Hippocampal formation (tissue), 2 donors: ENCODE measurements around the gene TOM1.

Source experiments
- DNase-seq, 2 donors: peaks; one replicate each; lab custom pipeline; 2025; lab: John Stamatoyannopoulos, UW

TOM1 gene

DNA sequence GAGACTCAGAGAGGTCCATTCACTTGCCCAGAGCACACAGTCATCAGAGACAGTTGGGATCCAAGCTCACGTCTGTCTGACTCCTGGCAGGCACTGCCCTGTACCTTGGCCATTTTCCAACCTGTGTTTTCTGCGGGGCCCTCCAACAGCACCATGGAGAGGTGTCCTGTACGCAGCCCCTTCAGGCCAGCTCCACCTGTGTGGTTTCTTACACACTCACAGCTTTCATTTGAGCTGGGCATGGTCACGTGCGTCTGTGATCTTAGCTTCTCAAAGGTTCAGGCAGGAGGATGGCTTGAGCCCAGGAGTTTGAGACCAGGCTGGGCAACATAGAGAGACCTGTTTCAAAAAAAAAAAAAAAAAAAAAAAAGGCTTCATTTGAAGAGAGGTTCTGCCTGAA, 24.4 kb downstream of the TOM1 start:
- no peak for DNase-seq

DNA sequence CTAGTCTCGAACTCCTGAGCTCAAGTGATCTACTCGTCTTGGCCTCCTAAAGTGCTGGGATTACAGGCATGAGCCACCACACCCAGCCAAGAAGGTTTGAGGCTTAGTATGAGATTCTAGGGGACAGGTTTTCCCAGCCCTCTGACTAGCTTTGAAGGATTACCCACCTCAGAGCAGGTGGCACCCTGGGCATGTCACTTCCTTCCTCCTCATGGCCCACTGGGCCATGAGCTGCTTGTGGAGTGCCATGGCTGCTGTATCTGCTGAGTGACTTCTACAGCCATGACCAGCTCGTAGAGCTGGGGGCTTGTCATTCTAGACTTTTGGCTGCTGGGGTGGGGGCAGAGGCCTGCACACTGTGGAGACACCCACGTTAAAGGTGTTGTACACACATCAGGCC, 25.1 kb downstream of the TOM1 start:
- DNase-seq = no peak

- no peak for DNase-seq
Observed at GRCh38 chr22:35325209-35325608, 25.5 kb downstream of the TOM1 start.

GRCh38 chr22:35326854-35327562, 27.3 kb downstream of the TOM1 start:
- no peak for DNase-seq

- no peak for DNase-seq
Observed at GRCh38 chr22:35327690-35328471, 28.2 kb downstream of the TOM1 start.

GRCh38 chr22:35328472-35328885, 28.8 kb downstream of the TOM1 start:
- no peak for DNase-seq

GRCh38 chr22:35329114-35329847, 29.6 kb downstream of the TOM1 start:
- DNase-seq = no peak

DNA sequence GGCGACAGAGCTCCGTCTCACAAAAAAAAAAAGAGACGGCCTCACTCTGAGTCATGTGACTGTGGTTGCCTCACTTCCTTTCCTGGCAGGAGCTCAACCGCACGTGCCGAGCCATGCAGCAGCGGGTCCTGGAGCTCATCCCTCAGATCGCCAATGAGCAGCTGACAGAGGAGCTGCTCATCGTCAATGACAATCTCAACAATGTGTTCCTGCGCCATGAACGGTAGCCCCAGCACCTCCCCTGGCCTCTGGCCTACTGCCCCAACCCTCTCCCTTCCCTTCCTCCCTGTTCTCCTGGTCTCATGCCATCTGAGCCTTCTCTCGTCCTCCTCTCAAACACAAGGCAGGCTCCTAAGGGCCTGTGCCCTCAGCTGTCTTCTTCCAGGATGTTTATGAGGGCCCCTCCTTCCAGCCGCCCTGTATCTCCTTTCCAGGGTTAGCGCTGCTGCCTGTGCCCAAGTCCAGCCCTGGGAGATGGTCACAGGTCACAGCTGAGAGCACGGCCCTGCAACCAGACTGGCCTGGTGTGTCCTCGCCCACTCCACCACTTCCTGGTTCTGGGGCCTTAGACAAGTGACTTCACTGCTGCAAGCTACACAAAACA, 30.7 kb downstream of the TOM1 start:
- no peak for DNase-seq

DNA sequence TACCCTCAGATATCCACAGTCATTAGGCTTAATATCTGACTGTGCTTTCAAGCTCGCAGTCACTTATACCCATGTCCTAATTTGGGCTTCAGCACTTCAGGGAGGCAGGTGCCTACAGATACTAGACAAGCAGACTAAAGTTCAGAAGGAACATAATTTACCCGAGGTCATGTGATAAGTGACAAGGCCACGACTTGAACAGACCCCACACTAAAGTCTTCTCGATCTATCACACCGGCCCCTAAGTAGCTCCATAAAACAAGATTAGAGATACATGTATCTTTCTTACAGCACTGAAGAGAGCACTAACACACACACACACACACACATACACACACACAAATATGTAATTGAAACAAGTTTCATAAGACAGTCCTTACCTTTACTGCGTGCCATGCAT, 32.6 kb downstream of the TOM1 start:
- DNase-seq = no peak

DNA sequence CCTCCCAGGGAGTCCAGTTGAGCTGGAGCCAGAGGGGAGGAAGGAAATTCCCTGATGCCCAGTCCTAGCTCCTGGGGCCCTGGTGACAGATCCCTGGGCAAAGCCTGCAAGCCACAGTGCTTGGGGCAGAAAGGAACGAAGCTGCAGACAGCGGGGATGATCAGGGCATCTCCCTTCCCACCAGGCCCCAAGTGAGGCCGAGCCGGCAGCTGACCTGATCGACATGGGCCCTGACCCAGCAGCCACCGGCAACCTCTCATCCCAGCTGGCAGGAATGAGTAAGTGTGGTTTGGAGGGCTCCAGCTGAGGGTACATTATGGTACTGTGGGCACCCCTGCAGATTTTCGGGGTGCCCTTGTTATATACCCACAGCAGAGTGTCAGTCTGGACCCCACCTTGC, 33.5 kb downstream of the TOM1 start:
- DNase-seq = no peak

DNA sequence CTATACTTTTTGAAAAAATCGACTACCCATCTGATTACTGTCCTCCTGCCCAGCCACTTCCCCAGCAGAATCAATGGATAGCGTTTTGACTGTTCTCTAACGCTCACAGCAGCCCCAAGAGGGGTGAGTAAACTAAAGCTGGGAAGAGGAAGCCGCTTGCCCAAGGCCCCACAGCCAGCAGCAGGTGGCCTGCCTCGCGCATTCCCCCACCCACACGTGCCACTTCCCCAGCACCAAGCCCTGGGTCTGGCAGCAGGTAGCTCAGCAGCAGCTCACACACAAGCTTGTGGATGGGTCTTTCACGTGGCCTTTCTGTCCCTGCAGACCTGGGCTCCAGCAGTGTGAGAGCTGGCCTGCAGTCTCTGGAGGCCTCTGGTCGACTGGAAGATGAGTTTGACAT, 34.3 kb downstream of the TOM1 start:
- no peak for DNase-seq

- no peak for DNase-seq
Observed at GRCh38 chr22:35335468-35335867, 35.8 kb downstream of the TOM1 start.

GRCh38 chr22:35335936-35336781, 36.5 kb downstream of the TOM1 start:
- DNase-seq = no peak

DNA sequence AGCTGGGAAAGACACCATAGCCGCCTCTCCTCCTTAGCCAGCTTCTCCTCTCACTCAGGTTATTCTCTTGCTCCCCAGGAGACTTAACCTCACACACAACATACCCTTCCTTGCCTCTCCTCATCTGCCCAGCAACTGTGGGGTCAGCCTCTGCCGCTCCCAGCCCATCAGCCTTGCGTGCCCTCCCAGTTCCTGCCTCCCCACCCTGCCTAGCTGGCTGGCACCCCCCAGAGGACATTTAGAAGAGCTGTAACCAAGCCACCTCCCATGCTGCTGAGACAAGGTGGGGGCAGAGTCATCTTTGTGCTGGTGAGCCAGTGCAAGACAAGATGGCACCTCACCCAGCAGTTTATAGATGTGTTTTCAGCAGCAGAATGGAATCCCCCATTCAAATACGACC, 38.2 kb downstream of the TOM1 start:
- no peak for DNase-seq

- DNase-seq = no peak
Observed at GRCh38 chr22:35341090-35341874, 41.6 kb downstream of the TOM1 start.

DNA sequence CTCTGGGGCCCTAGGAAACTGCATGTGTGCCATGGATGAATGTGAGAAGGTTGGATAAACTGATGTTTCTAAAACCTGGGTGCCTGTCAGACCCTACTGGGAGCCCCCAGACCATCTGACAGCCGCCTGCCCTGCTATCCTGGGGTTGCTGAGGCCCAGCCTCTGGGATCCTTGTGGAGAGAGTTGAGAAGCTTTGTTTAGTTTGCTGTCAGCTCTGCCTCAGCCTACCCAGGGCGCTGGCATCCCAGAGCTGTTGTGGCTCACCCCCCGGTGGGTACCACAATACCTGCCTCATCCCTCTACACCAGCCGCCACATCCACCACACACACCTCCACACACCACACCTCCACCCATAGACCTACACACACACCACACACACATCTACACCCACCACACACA, 42.7 kb downstream of the TOM1 start:
- DNase-seq = no peak

DNA sequence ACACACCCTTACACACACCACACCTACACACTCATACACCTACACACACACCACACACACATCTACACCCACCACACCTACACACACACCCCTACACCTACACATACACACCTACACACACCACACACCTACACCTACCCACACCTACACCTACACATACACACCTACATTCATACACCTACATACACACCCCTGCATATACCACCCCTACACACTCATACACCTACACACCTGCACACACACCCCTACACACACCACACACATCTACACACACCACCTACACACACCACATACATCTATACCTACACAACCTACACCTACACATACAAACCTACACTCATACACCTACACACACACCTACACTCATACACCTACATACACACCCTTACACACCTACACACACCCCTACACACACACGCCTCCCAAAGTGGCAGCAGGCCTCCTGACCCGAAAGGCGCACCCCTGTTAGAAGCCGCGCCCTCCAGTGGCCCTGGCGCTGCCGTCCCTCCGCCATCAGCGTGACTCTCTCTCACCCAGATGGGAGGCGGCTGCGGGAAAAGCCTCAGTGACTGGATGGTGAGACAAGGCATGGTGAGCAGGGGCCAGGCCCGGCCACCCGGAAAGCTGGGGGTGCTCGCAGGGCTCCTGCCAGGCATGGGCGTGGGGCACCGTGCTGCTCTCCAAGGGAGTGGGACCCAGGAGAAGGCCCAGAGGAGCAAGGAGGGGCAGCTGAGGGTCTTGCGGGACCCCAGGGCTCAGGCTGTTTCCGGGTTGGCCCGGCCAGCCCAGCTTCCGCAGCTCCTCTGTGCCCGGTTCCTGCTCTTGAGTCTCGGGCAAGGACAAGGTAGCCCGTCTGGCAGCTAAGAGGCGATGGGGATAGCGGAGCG, 44.2 kb downstream of the TOM1 start:
- no peak for DNase-seq

- no peak for DNase-seq
Observed at GRCh38 chr22:35344956-35345690, 45.4 kb downstream of the TOM1 start.
